ENCODE data around the gene AJAP1. TPM values are rescaled to one million over a fixed set of nuclear protein-coding genes. Genes with fewer than 3 reads are reported as not detected.

Gene AJAP1
- total and polyA plus RNA-seq, 7 donors = 0.04 to 0.95 (median 0.55) TPM; not detected in 1

GRCh38 chr1:4801192-4801924, 146.9 kb downstream of the AJAP1 start:
- peak; percentile 93 for DNase-seq
- Histone ChIP-seq H3K27ac (no peak overlapping the region), H3K4me1 (peaks cover 0 to 15% (median 3%) of the 10 kb centered on the region in 4 donors), H3K27me3 (no peaks in the 10 kb centered on the region), H3K4me3 (no peak overlapping the region), H3K36me3 (no peaks in the 10 kb centered on the region), H3K9me3 (no peaks in the 10 kb centered on the region)
- intact Hi-C loops (cut with DNase I) = no loop called here
- WGBS, 2 donors = 76 to 83% methylated on average over 14 of the region's 14 CpGs
- TF ChIP-seq POLR2AphosphoS5 (IDR thresholded peaks at IDR 0.05) = peak in 3 of 4 donors; percentile 31 to 64 (median 56)
- TF ChIP-seq, protein P1, sequence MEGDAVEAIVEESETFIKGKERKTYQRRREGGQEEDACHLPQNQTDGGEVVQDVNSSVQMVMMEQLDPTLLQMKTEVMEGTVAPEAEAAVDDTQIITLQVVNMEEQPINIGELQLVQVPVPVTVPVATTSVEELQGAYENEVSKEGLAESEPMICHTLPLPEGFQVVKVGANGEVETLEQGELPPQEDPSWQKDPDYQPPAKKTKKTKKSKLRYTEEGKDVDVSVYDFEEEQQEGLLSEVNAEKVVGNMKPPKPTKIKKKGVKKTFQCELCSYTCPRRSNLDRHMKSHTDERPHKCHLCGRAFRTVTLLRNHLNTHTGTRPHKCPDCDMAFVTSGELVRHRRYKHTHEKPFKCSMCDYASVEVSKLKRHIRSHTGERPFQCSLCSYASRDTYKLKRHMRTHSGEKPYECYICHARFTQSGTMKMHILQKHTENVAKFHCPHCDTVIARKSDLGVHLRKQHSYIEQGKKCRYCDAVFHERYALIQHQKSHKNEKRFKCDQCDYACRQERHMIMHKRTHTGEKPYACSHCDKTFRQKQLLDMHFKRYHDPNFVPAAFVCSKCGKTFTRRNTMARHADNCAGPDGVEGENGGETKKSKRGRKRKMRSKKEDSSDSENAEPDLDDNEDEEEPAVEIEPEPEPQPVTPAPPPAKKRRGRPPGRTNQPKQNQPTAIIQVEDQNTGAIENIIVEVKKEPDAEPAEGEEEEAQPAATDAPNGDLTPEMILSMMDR (IDR thresholded peaks at IDR 0.05) = no peak

GRCh38 chr1:4802024-4802423, 147.6 kb downstream of the AJAP1 start:
- Histone ChIP-seq H3K4me1 (peaks cover 0 to 15% (median 3%) of the 10 kb centered on the region in 4 donors), H3K27me3 (no peaks in the 10 kb centered on the region), H3K9me3 (peaks cover 0 to 2% (median 0%) of the 10 kb centered on the region in 4 donors), H3K27ac (no peak overlapping the region), H3K36me3 (no peaks in the 10 kb centered on the region), H3K4me3 (no peak overlapping the region)
- DNase-seq = no peak
- TF ChIP-seq EP300 (IDR thresholded peaks at IDR 0.05) = no peak
- TF ChIP-seq POLR2AphosphoS5 (IDR thresholded peaks at IDR 0.05) = no peak
- TF ChIP-seq, protein P1 (IDR thresholded peaks at IDR 0.05) = no peak
- TF ChIP-seq POLR2A (IDR thresholded peaks at IDR 0.05) = no peak
- intact Hi-C loops (cut with DNase I) = no loop called here
- 81 to 84% methylated on average over 6 of the region's 6 CpGs for WGBS, 2 donors

GRCh38 chr1:4803335-4803734, 148.9 kb downstream of the AJAP1 start:
- Histone ChIP-seq H3K4me1 (peaks cover 0 to 15% (median 3%) of the 10 kb centered on the region in 4 donors), H3K27me3 (no peaks in the 10 kb centered on the region), H3K9me3 (peaks cover 0 to 2% (median 0%) of the 10 kb centered on the region in 4 donors), H3K36me3 (no peaks in the 10 kb centered on the region), H3K4me3 (no peak overlapping the region), H3K27ac (no peak overlapping the region)
- no peak for TF ChIP-seq POLR2AphosphoS5 (IDR thresholded peaks at IDR 0.05)
- TF ChIP-seq, protein P1 (IDR thresholded peaks at IDR 0.05) = no peak
- no peak for TF ChIP-seq POLR2A (IDR thresholded peaks at IDR 0.05)
- TF ChIP-seq EP300 (IDR thresholded peaks at IDR 0.05) = no peak
- no peak for DNase-seq
- intact Hi-C loops (cut with DNase I) = no loop called here

DNA sequence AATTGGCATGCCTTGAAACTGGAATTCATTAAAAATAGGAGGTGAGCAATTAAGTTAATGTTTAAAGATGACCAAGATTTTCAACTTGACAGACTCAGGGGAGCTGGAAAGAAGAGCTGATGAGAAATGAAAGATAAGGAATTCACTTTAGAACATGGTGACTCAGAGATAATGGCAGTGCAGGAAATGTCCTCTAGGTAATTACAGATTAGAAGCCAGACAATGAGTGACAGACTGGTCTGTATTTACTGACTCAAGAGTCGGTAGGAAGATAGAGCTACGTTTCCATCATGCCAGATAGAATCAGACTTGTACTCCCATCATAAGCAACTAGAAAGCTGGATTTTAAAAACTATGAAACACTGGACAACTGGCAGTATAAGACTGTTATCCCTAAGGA, 151.6 kb downstream of the AJAP1 start:
- Histone ChIP-seq H3K4me1 (peaks cover 0 to 10% (median 2%) of the 10 kb centered on the region in 4 donors), H3K9me3 (peaks cover 0 to 2% (median 0%) of the 10 kb centered on the region in 4 donors), H3K36me3 (no peaks in the 10 kb centered on the region), H3K4me3 (no peak overlapping the region), H3K27ac (no peak overlapping the region), H3K27me3 (no peaks in the 10 kb centered on the region)
- intact Hi-C loops (cut with DNase I) = no loop called here
- DNase-seq = no peak
- TF ChIP-seq, protein P1 (IDR thresholded peaks at IDR 0.05) = no peak
- TF ChIP-seq POLR2AphosphoS5 (IDR thresholded peaks at IDR 0.05) = no peak
- no peak for TF ChIP-seq POLR2A (IDR thresholded peaks at IDR 0.05)
- no peak for TF ChIP-seq EP300 (IDR thresholded peaks at IDR 0.05)
- WGBS, 2 donors = 31 to 49% methylated on average over 2 of the region's 2 CpGs

All from sigmoid colon (tissue), 7 donors.